IMR-90 (cell line): ENCODE results near the gene IRF2. TPM values are rescaled to one million over a fixed set of nuclear protein-coding genes. Genes with fewer than 3 reads are reported as not detected.
"Not testable (repeated sequence)": the region's sequence is repeated elsewhere in the genome, so short reads cannot be mapped to it uniquely, and the experiment has no call there.

Source experiments
- ATAC-seq: fragments of 200-7000 bp; cut with Tn5 transposase; 2 replicates; pipeline ENCODE4 v1.9.1; 2020; ENCODE audit warnings: low read depth, mild to moderate bottlenecking, moderate library complexity
- BruUV-seq: library from RNA; stranded (reverse); fragments of 400-500 nt; replicated peaks from 2 replicates; lab custom pipeline; 2021; lab: Mats Ljungman, UMichigan
- CTCF ChIA-PET: fragments of 300-600 bp; formaldehyde crosslinking; extraction: SDS; loops from one replicate; lab custom pipeline; 2021; ENCODE audit warnings: antibody characterized with exemption; lab: Yijun Ruan, JAX
- POLR2A ChIA-PET: fragments of 300-600 bp; sonication (Branson Sonifier 250); formaldehyde crosslinking; loops from one replicate; lab custom pipeline; 2022; ENCODE audit warnings: antibody characterized with exemption; ENCODE audit not compliant: unreplicated experiment; lab: Charles Lee
- DNase-seq: peaks from one replicate; pipeline ENCODE4 v3.0.0; 2013
- H2AFZ ChIP-seq: replicated peaks from 2 replicates; pipeline ENCODE3; 2013; ENCODE audit warnings: low read length, mild to moderate bottlenecking; ENCODE audit not compliant: poor library complexity
- H2AK5ac ChIP-seq: 2 replicates; pipeline ENCODE4 v1.6.1; 2013; ENCODE audit warnings: low read depth, low read length, inconsistent platforms
- H2AK9ac ChIP-seq: replicated peaks from 2 replicates; pipeline ENCODE3; 2013; ENCODE audit warnings: mild to moderate bottlenecking, low read depth, low read length, moderate library complexity; ENCODE audit not compliant: poor library complexity
- H2BK120ac ChIP-seq: 2 replicates; pipeline ENCODE4 v1.6.1; 2013; ENCODE audit warnings: low read depth, low read length, inconsistent platforms
- H2BK15ac ChIP-seq: 3 replicates; pipeline ENCODE4 v1.6.1; 2013; ENCODE audit warnings: low read depth, low read length, inconsistent platforms
- H2BK20ac ChIP-seq: 2 replicates; pipeline ENCODE4 v1.6.1; 2013; ENCODE audit warnings: low read depth, mild to moderate bottlenecking, inconsistent platforms, low read length, moderate library complexity
- H2BK5ac ChIP-seq: 2 replicates; pipeline ENCODE4 v1.6.1; 2013; ENCODE audit warnings: mild to moderate bottlenecking, low read depth, low read length, inconsistent platforms; ENCODE audit not compliant: poor library complexity, severe bottlenecking
- H3K14ac ChIP-seq: replicated peaks from 2 replicates; pipeline ENCODE4 v1.6.1; 2013; ENCODE audit warnings: low read depth, low read length, inconsistent platforms
- H3K18ac ChIP-seq: 2 replicates; pipeline ENCODE4 v1.6.1; 2013; ENCODE audit warnings: low read depth, low read length, control low read depth
- H3K23ac ChIP-seq: 2 replicates; pipeline ENCODE4 v1.6.1; 2013; ENCODE audit warnings: low read depth, low read length, inconsistent platforms
- H3K27ac ChIP-seq: 2 replicates; pipeline ENCODE4 v1.5.1; 2013; ENCODE audit warnings: mild to moderate bottlenecking, control low read depth, low read length; ENCODE audit not compliant: insufficient read depth
- H3K27me3 ChIP-seq: 2 replicates; pipeline ENCODE4 v1.6.1; 2013; ENCODE audit warnings: low read length; ENCODE audit not compliant: control insufficient read depth, insufficient read depth
- H3K36me3 ChIP-seq: 2 replicates; pipeline ENCODE4 v1.6.1; 2013; ENCODE audit warnings: low read length, mixed read lengths; ENCODE audit not compliant: control insufficient read depth, insufficient read depth
- H3K4ac ChIP-seq: 2 replicates; pipeline ENCODE4 v1.6.1; 2013; ENCODE audit warnings: low read depth, low read length, inconsistent platforms
- H3K4me1 ChIP-seq: 2 replicates; pipeline ENCODE4 v1.6.1; 2013; ENCODE audit warnings: low read length, mixed read lengths; ENCODE audit not compliant: control insufficient read depth, insufficient read depth
- H3K4me2 ChIP-seq: 2 replicates; pipeline ENCODE4 v1.6.1; 2013; ENCODE audit warnings: low read depth, mild to moderate bottlenecking, control low read depth, low read length, moderate library complexity
- H3K4me3 ChIP-seq: 2 replicates; pipeline ENCODE4 v1.5.1; 2013; ENCODE audit warnings: low read depth, mild to moderate bottlenecking, control low read depth, low read length, moderate library complexity; ENCODE audit not compliant: insufficient read depth
- H3K56ac ChIP-seq: 2 replicates; pipeline ENCODE4 v1.6.1; 2013; ENCODE audit warnings: low read length, inconsistent platforms; ENCODE audit not compliant: insufficient read depth; ENCODE audit errors: extremely low read depth
- H3K79me1 ChIP-seq, 2 experiments: 2 replicates each; pipeline ENCODE4 v1.6.1; 2013; ENCODE audit warnings: low read length in 2 of 2, inconsistent platforms in 1 of 2, low read depth in 1 of 2
- H3K9ac ChIP-seq: 2 replicates; pipeline ENCODE4 v1.6.1; 2013; ENCODE audit warnings: low read depth, low read length, control low read depth
- H3K9me1 ChIP-seq: 2 replicates; pipeline ENCODE4 v1.6.1; 2013; ENCODE audit warnings: low read length, inconsistent platforms; ENCODE audit not compliant: insufficient read depth
- H3K9me3 ChIP-seq: 2 replicates; pipeline ENCODE4 v1.6.1; 2013; ENCODE audit warnings: low read length; ENCODE audit not compliant: control insufficient read depth, insufficient read depth
- H4K20me1 ChIP-seq: 2 replicates; pipeline ENCODE4 v1.6.1; 2013; ENCODE audit warnings: low read length, inconsistent platforms; ENCODE audit not compliant: insufficient read depth
- H4K5ac ChIP-seq: 2 replicates; pipeline ENCODE4 v1.6.1; 2013; ENCODE audit warnings: mild to moderate bottlenecking, low read depth, low read length, control low read depth
- H4K8ac ChIP-seq, 2 experiments: 2 replicates each; pipeline ENCODE4 v1.6.1; 2013; ENCODE audit warnings: low read depth in 2 of 2, low read length in 2 of 2, control low read depth in 1 of 2, inconsistent platforms in 1 of 2
- H4K91ac ChIP-seq: 2 replicates; pipeline ENCODE4 v1.6.1; 2013; ENCODE audit warnings: low read depth, low read length, inconsistent platforms; ENCODE audit not compliant: insufficient read depth
- WGBS, 2 experiments: methylation state at CpG; one replicate each; pipeline versions ENCODE4 v1.1.5 to v1.1.7; 2013; ENCODE audit warnings: missing lambda C conversion rate in 2 of 2; ENCODE audit not compliant: insufficient read length in 1 of 2; ENCODE audit errors: extremely low coverage in 2 of 2; 5-methylcytosine and 5-hydroxymethylcytosine counted together
- dilution Hi-C: fragments of 300-500 bp; cut with HindIII; formaldehyde crosslinking; loops from one replicate; pipeline ENCODE4 v1.14.3; 2018; ENCODE audit warnings: low sequenced_read_pairs; ENCODE audit not compliant: unreplicated experiment
- in situ Hi-C: fragments of 300-500 bp; cut with MboI; formaldehyde crosslinking; loops from 3 replicates; pipeline ENCODE4 v1.14.3; 2019; ENCODE audit warnings: low sequenced_read_pairs, inconsistent platforms, mixed read lengths
- intact Hi-C: fragments of 100-400 bp; cut with micrococcal nuclease; formaldehyde crosslinking; loops from 2 replicates; pipeline ENCODE4 v1.10.0; 2022
- polyA plus RNA-seq, 3 experiments: library from polyadenylated mRNA; depleted of rRNA; stranded (reverse); fragments of >200 nt; gene quantifications; 2 replicates each; pipeline ENCODE4 v1.2.3, GENCODE V29; 2012; ENCODE audit warnings: low replicate concordance in 1 of 3
- total RNA-seq: library from RNA; depleted of rRNA; stranded (reverse); fragments of >200 nt; gene quantifications from 2 replicates; pipeline ENCODE4 v1.2.3, GENCODE V29; 2012

Gene IRF2
- total and polyA plus RNA-seq, 2 of the 4 experiments (the other 2 are of a cell fraction): 16.5 to 21.9 TPM

DNA sequence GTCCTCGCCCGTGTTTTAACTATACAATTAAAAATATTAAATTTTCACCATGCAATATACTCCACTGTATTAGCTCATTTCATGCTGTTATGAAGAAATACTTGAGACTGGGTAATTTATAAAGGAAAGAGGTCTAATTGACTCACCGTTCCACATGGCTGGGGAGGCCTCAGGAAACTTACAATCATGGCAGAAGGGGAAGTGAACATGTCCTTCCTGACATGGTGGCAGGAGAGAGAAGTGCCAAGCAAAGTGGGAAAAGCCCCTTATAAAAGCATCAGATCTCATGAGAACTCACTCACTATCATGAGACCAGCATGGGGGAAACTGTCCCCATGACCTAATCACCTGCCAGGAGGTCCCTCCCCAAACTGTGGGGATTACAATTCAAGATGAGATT, 98.7 kb downstream of the IRF2 start:
- H3K4me3 ChIP-seq, DNase-seq, H3K9ac ChIP-seq, H3K27me3 ChIP-seq, H3K36me3 ChIP-seq, H3K18ac ChIP-seq, dilution Hi-C loops, CTCF ChIA-PET, H3K79me1 ChIP-seq, in situ Hi-C loops, H4K91ac ChIP-seq, H2BK120ac ChIP-seq, H2AFZ ChIP-seq, H4K5ac ChIP-seq, H3K27ac ChIP-seq, H3K9me1 ChIP-seq, ATAC-seq, H2BK20ac ChIP-seq, H3K4me1 ChIP-seq, H2AK9ac ChIP-seq, H3K56ac ChIP-seq, H3K4ac ChIP-seq, H4K20me1 ChIP-seq, H2BK5ac ChIP-seq, BruUV-seq, H4K8ac ChIP-seq, H3K23ac ChIP-seq, H3K4me2 ChIP-seq, POLR2A ChIA-PET, H2AK5ac ChIP-seq, H2BK15ac ChIP-seq, H3K9me3 ChIP-seq: not testable (repeated sequence)
- H3K14ac ChIP-seq: 0 out of 2 replicates have a peak overlapping the region, but pooled peaks have one; percentile 19
- 100% methylated on average over 2 of the region's 3 CpGs; no CpG with 5 or more reads in 1 of the 2 experiments for WGBS, 2 experiments
- intact Hi-C loops: loop anchor here (2.0 kb wide), 1 partner anchor 17 kb away; no protein-coding TSS in a partner anchor
